GM23338 (cell line): ENCODE results near the gene SERPINB11. TPM values are rescaled to one million over a fixed set of nuclear protein-coding genes. Genes with fewer than 3 reads are reported as not detected.

Experiments used
- ATAC-seq: fragments of 200-7000 bp; cut with Tn5 transposase; 3 replicates; pipeline ENCODE4 v1.9.1; 2020
- DNase-seq: peaks from one replicate; pipeline ENCODE4 v3.0.0-alpha.2; 2015; ENCODE audit warnings: low spot score
- H2AFZ ChIP-seq: fragments of 200-600 bp; sonication (generic); 2 replicates; pipeline ENCODE4 v1.8.0; 2016; ENCODE audit warnings: antibody characterized with exemption, mild to moderate bottlenecking, moderate library complexity
- H3F3A ChIP-seq: fragments of 200-600 bp; sonication (generic); replicated peaks from 2 replicates; pipeline ENCODE4 v1.8.0; 2017; ENCODE audit warnings: antibody characterized with exemption, mixed run types, low read depth
- H3K27ac ChIP-seq: fragments of 200-600 bp; sonication (generic); 2 replicates; pipeline ENCODE4 v1.6.1; 2016; ENCODE audit warnings: low read depth
- H3K27me3 ChIP-seq: fragments of 200-600 bp; sonication (generic); 2 replicates; pipeline ENCODE4 v1.8.0; 2016; ENCODE audit warnings: mild to moderate bottlenecking, mixed run types, moderate library complexity; ENCODE audit not compliant: insufficient read depth
- H3K36me3 ChIP-seq: fragments of 200-600 bp; sonication (generic); 2 replicates; pipeline ENCODE4 v1.8.0; 2016; ENCODE audit warnings: mild to moderate bottlenecking; ENCODE audit not compliant: insufficient read depth
- H3K4me1 ChIP-seq: fragments of 200-600 bp; sonication (generic); 2 replicates; pipeline ENCODE4 v1.8.0; 2016; ENCODE audit warnings: mild to moderate bottlenecking, moderate library complexity; ENCODE audit not compliant: insufficient read depth
- H3K4me2 ChIP-seq: fragments of 200-600 bp; sonication (generic); 2 replicates; pipeline ENCODE4 v1.7.1; 2017; ENCODE audit warnings: mixed run types
- H3K4me3 ChIP-seq: fragments of 200-600 bp; sonication (generic); 2 replicates; pipeline ENCODE4 v1.6.1; 2016; ENCODE audit warnings: mixed run types
- H3K79me2 ChIP-seq: fragments of 200-600 bp; sonication (generic); replicated peaks from 2 replicates; pipeline ENCODE4 v1.8.0; 2017; ENCODE audit warnings: mild to moderate bottlenecking; ENCODE audit not compliant: insufficient read depth
- H3K9me2 ChIP-seq: fragments of 200-600 bp; sonication (generic); 2 replicates; pipeline ENCODE4 v1.8.0; 2017; ENCODE audit not compliant: insufficient read depth
- H4K20me1 ChIP-seq: fragments of 200-600 bp; sonication (generic); replicated peaks from 2 replicates; pipeline ENCODE4 v1.8.0; 2017; ENCODE audit warnings: mild to moderate bottlenecking; ENCODE audit not compliant: insufficient read depth
- H3K27ac Mint-ChIP-seq: 2 replicates; pipeline ENCODE4 v1.8.0; 2020; ENCODE audit warnings: inconsistent platforms, mild to moderate bottlenecking, moderate library complexity, mixed read lengths
- H3K27me3 Mint-ChIP-seq: 3 replicates; pipeline ENCODE4 v1.8.0; 2022; ENCODE audit warnings: low read depth, mild to moderate bottlenecking, moderate library complexity, mixed read lengths, inconsistent platforms; ENCODE audit not compliant: insufficient read depth, poor library complexity
- H3K36me3 Mint-ChIP-seq: 3 replicates; pipeline ENCODE4 v1.8.0; 2021; ENCODE audit warnings: low read depth, mild to moderate bottlenecking, inconsistent platforms, moderate library complexity, mixed read lengths
- H3K4me1 Mint-ChIP-seq: 3 replicates; pipeline ENCODE4 v1.8.0; 2020; ENCODE audit warnings: mild to moderate bottlenecking, inconsistent platforms, mixed read lengths
- H3K4me3 Mint-ChIP-seq: 3 replicates; pipeline ENCODE4 v1.8.0; 2021; ENCODE audit warnings: moderate library complexity, mild to moderate bottlenecking, inconsistent platforms, mixed read lengths
- H3K9me3 Mint-ChIP-seq: 3 replicates; pipeline ENCODE4 v1.8.0; 2020; ENCODE audit warnings: moderate library complexity, mild to moderate bottlenecking, inconsistent platforms, mixed read lengths
- CREB1 ChIP-seq: fragments of 250-450 bp; sonication (Bioruptor Pico); IDR thresholded peaks from 2 replicates; pipeline ENCODE4 v1.5.0; 2020; ENCODE audit warnings: low read depth, mild to moderate bottlenecking, moderate library complexity
- EZH2 ChIP-seq: fragments of 200-600 bp; sonication (generic); IDR thresholded peaks from one replicate; pipeline ENCODE4 v1.8.0; 2017; ENCODE audit warnings: antibody characterized with exemption, mild to moderate bottlenecking, low read depth; ENCODE audit not compliant: unreplicated experiment
- EZH2phosphoT487 ChIP-seq: fragments of 200-600 bp; sonication (generic); IDR thresholded peaks from one replicate; pipeline ENCODE4 v1.8.1; 2018; ENCODE audit warnings: antibody characterized with exemption; ENCODE audit not compliant: unreplicated experiment
- JUNB ChIP-seq: IDR thresholded peaks from one replicate; pipeline ENCODE4 v1.6.1; 2016; ENCODE audit warnings: antibody characterized with exemption; ENCODE audit not compliant: unreplicated experiment
- NANOG ChIP-seq: IDR thresholded peaks from 2 replicates; pipeline ENCODE4 v1.6.1; 2016; ENCODE audit warnings: antibody characterized with exemption, borderline replicate concordance
- REST ChIP-seq: IDR thresholded peaks from one replicate; pipeline ENCODE4 v1.6.1; 2018; ENCODE audit warnings: antibody characterized with exemption; ENCODE audit not compliant: unreplicated experiment
- STAT1 ChIP-seq: IDR thresholded peaks from one replicate; pipeline ENCODE4 v1.6.1; 2016; ENCODE audit warnings: antibody characterized with exemption; ENCODE audit not compliant: unreplicated experiment
- ZNF331 ChIP-seq: fragments of 250-450 bp; sonication (Bioruptor Pico); IDR thresholded peaks from 2 replicates; pipeline ENCODE4 v1.5.0; 2020; ENCODE audit warnings: low read depth, mild to moderate bottlenecking, moderate library complexity
- polyA plus RNA-seq: library from polyadenylated mRNA; unstranded; fragments of >200 nt; fragmentation: Nextera tagmentation; extraction: Ambion mirVana; gene quantifications from 2 replicates; pipeline ENCODE4 v1.2.1, GENCODE V29; 2016
- total RNA-seq: library from RNA; depleted of rRNA; stranded (reverse); fragments of >200 nt; shearing (Covaris generic); gene quantifications from 2 replicates; pipeline ENCODE4 v1.2.3, GENCODE V29; 2014
- TF ChIP-seq, protein P1 (sequence below), 2 experiments: fragments of 200-600 bp in 1 of 2; sonication (generic) in 1 of 2; conservative IDR thresholded peaks; 2 replicates each; pipeline versions ENCODE4 v1.5.1 to v1.6.1; 2016 to 2017; ENCODE audit warnings: antibody characterized with exemption in 2 of 2, low read depth in 2 of 2, mild to moderate bottlenecking in 2 of 2, moderate library complexity in 1 of 2

The SERPINB11 gene
- total and polyA plus RNA-seq, 2 experiments from 2014 or later, result not detected

GRCh38 chr18:63708650-63709049, 5.9 kb downstream of the SERPINB11 start:
- H3K4me3 Mint-ChIP-seq, result no peak overlapping the region
- no peaks in the 10 kb centered on the region for H3F3A ChIP-seq
- no peaks in the 10 kb centered on the region for H4K20me1 ChIP-seq
- H3K27ac ChIP-seq, result no peak overlapping the region
- ATAC-seq (no peak), DNase-seq (no peak)
- 0 out of 2 replicates have a peak, but pooled peaks cover 12% of the 10 kb centered on the region for H3K9me2 ChIP-seq
- H3K9me3 Mint-ChIP-seq, result peaks cover 9% of the 10 kb centered on the region
- H3K27ac Mint-ChIP-seq, result no peak overlapping the region
- no peak overlapping the region for H3K4me3 ChIP-seq
- H3K27me3 Mint-ChIP-seq, result no peaks in the 10 kb centered on the region
- H3K79me2 ChIP-seq, result no peaks in the 10 kb centered on the region
- H2AFZ ChIP-seq, result no peak overlapping the region
- H3K27me3 ChIP-seq, result no peaks in the 10 kb centered on the region
- peaks cover 6% of the 10 kb centered on the region; the same call in 2 of the 3 replicates for H3K36me3 Mint-ChIP-seq
- no peak overlapping the region for H3K4me2 ChIP-seq
- TF ChIP-seq CREB1 (CRISPR knock-in tag), result no peak
- TF ChIP-seq EZH2phosphoT487, result no peak
- H3K36me3 ChIP-seq, result no peaks in the 10 kb centered on the region
- H3K4me1 Mint-ChIP-seq, result no peaks in the 10 kb centered on the region
- no peaks in the 10 kb centered on the region for H3K4me1 ChIP-seq

GRCh38 chr18:63725682-63726480, 23.1 kb downstream of the SERPINB11 start:
- Histone ChIP-seq H3F3A (no peaks in the 10 kb centered on the region), H3K4me1 (no peaks in the 10 kb centered on the region), H3K79me2 (no peaks in the 10 kb centered on the region), H2AFZ (0 out of 2 replicates have a peak overlapping the region, but pooled peaks have one; percentile 32), H3K36me3 (no peaks in the 10 kb centered on the region), H3K27me3 (no peaks in the 10 kb centered on the region), H4K20me1 (no peaks in the 10 kb centered on the region), H3K9me2 (no peaks in the 10 kb centered on the region), H3K27ac (no peak overlapping the region), H3K4me2 (no peak overlapping the region), H3K4me3 (no peak overlapping the region)
- H3K36me3 Mint-ChIP-seq, result no peaks in the 10 kb centered on the region
- TF ChIP-seq REST, result no peak
- no peak for TF ChIP-seq EZH2
- H3K9me3 Mint-ChIP-seq, result no peaks in the 10 kb centered on the region; the same call in 2 of the 3 replicates
- DNase-seq, result no peak
- H3K4me3 Mint-ChIP-seq, result no peak overlapping the region
- no peak overlapping the region for H3K27ac Mint-ChIP-seq
- peaks cover 4% of the 10 kb centered on the region; the same call in 2 of the 3 replicates for H3K4me1 Mint-ChIP-seq
- H3K27me3 Mint-ChIP-seq, result peaks cover 4% of the 10 kb centered on the region
- ATAC-seq, result peak; percentile 72; the same call in 2 of the 3 replicates

GRCh38 chr18:63730773-63731172, 28.0 kb downstream of the SERPINB11 start:
- H3K9me3 Mint-ChIP-seq, result peaks cover 2% of the 10 kb centered on the region; the same call in 1 of the 3 replicates
- no peak overlapping the region for H3K4me3 Mint-ChIP-seq
- H3K27me3 ChIP-seq, result no peaks in the 10 kb centered on the region
- H3K4me2 ChIP-seq, result no peak overlapping the region
- DNase-seq, result peak; percentile 4
- no peak overlapping the region for H3K4me3 ChIP-seq
- H3K9me2 ChIP-seq, result no peaks in the 10 kb centered on the region
- H3K27ac Mint-ChIP-seq, result no peak overlapping the region
- no peaks in the 10 kb centered on the region for H3K36me3 Mint-ChIP-seq
- no peaks in the 10 kb centered on the region for H3K4me1 ChIP-seq
- no peaks in the 10 kb centered on the region for H3F3A ChIP-seq
- H3K4me1 Mint-ChIP-seq, result peaks cover 1% of the 10 kb centered on the region; the same call in 1 of the 3 replicates
- peaks cover 2% of the 10 kb centered on the region for H3K27me3 Mint-ChIP-seq
- H3K79me2 ChIP-seq, result no peaks in the 10 kb centered on the region
- no peaks in the 10 kb centered on the region for H4K20me1 ChIP-seq
- peak overlapping the region; percentile 56; the same call in 1 of the 2 replicates for H2AFZ ChIP-seq
- H3K27ac ChIP-seq, result no peak overlapping the region
- H3K36me3 ChIP-seq, result no peaks in the 10 kb centered on the region
- ATAC-seq, result no peak
- no peak for TF ChIP-seq STAT1
- TF ChIP-seq, protein P1, sequence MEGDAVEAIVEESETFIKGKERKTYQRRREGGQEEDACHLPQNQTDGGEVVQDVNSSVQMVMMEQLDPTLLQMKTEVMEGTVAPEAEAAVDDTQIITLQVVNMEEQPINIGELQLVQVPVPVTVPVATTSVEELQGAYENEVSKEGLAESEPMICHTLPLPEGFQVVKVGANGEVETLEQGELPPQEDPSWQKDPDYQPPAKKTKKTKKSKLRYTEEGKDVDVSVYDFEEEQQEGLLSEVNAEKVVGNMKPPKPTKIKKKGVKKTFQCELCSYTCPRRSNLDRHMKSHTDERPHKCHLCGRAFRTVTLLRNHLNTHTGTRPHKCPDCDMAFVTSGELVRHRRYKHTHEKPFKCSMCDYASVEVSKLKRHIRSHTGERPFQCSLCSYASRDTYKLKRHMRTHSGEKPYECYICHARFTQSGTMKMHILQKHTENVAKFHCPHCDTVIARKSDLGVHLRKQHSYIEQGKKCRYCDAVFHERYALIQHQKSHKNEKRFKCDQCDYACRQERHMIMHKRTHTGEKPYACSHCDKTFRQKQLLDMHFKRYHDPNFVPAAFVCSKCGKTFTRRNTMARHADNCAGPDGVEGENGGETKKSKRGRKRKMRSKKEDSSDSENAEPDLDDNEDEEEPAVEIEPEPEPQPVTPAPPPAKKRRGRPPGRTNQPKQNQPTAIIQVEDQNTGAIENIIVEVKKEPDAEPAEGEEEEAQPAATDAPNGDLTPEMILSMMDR (conservative IDR thresholded peaks at IDR 0.05; ENCODE audit: low read depth in 2 of 2), result no peak
- TF ChIP-seq ZNF331 (CRISPR knock-in tag), result no peak
- TF ChIP-seq REST, result no peak
- no peak for TF ChIP-seq JUNB
- TF ChIP-seq EZH2phosphoT487, result no peak
- TF ChIP-seq NANOG, result no peak
- no peak for TF ChIP-seq EZH2
